Pancreas (tissue), 10 donors: ENCODE measurements around the gene SLC25A13. TPM values are rescaled to one million over a fixed set of nuclear protein-coding genes. Genes with fewer than 3 reads are reported as not detected.

Experiments
- ATAC-seq, 4 donors: fragments of 200-7000 bp; cut with Tn5 transposase; one replicate each; pipeline versions ENCODE4 v1.8.0 to v1.9.1; 2020; ENCODE audit warnings: mild to moderate bottlenecking in 4 of 4, moderate library complexity in 4 of 4
- DNase-seq, 6 donors: peaks; one replicate each; pipeline ENCODE4 v3.0.0-alpha.2; 2020
- FAIRE-seq: peaks from 2 replicates; lab custom pipeline; 2012; peaks lifted over from hg19 to GRCh38; lab: Jason Lieb, UNC
- H3K27ac ChIP-seq, 4 donors: fragments of 200-600 bp; sonication (generic); 1 replicate in 3 of 4; 2 replicates in 1 of 4; pipeline versions ENCODE4 v1.5.0 to v1.8.0; 2020
- H3K27me3 ChIP-seq, 4 donors: fragments of 200-600 bp; one replicate each; pipeline ENCODE4 v1.8.0; 2021
- H3K36me3 ChIP-seq, 3 donors: fragments of 200-600 bp; sonication (generic) in 1 of 3; one replicate each; pipeline versions ENCODE4 v1.5.0 to v1.8.0; 2020 to 2021
- H3K4me1 ChIP-seq, 3 donors: fragments of 200-600 bp; one replicate each; pipeline ENCODE4 v1.8.0; 2021
- H3K4me3 ChIP-seq, 4 donors: fragments of 200-600 bp; sonication (generic) in 2 of 4; one replicate each; pipeline versions ENCODE4 v1.5.0 to v1.8.0; 2020 to 2021
- H3K9me3 ChIP-seq, 4 donors: fragments of 200-600 bp; one replicate each; pipeline ENCODE4 v1.8.0; 2021
- WGBS, 2 donors: extraction: QIAGEN DNeasy Blood & Tissue Kit; methylation state at CpG; one replicate each; pipeline ENCODE4 v1.1.7; 2013; 5-methylcytosine and 5-hydroxymethylcytosine counted together
- intact Hi-C, 3 donors: fragments of 100-400 bp; cut with DNase I; formaldehyde crosslinking; loops; one replicate each; pipeline versions ENCODE4 v1.11.1 to v1.14.2; 2022
- polyA plus RNA-seq, 2 donors: library from polyadenylated mRNA; stranded (reverse); fragments of 200-250 nt; gene quantifications; one replicate each; pipeline ENCODE4 v1.2.3, GENCODE V29; 2013
- total RNA-seq, 6 donors: library from RNA; stranded (reverse); fragmentation: NEBNext Ultra II Directional in 4 of 6; extraction: Animal tissue kit (Norgen Biotek cat#: 25700) in 4 of 6; gene quantifications; one replicate each; pipeline versions ENCODE4 v1.2.1 to v1.2.4, GENCODE V29; 2021 to 2023
- TF ChIP-seq, protein P1 (sequence below), 4 donors: fragments of 200-600 bp; sonication (generic) in 3 of 4; IDR thresholded peaks; one replicate each; pipeline versions ENCODE4 v1.5.0 to v1.8.0; 2021; ENCODE audit warnings: antibody characterized with exemption in 4 of 4
- donor health status: healthy with polysubstance abuse.
- donor health status: DM: no; HTN: no; CAD: no; lungs with moderate emphysema.
- donor health status: DM: no; HTN: no; CAD: no.
- donor health status: control.
- donor health status: control.
- donor health status: Bipolar disorder and iron deficiency.
- donor health status: DM: yes; HTN: yes; CAD: no.
- donor health status: DM: no; HTN: no; CAD: no.
- donor health status: DM: no; HTN: no; CAD: no.
- donor health status: DM: yes; HTN: yes; CAD: no.

The SLC25A13 gene
- total and polyA plus RNA-seq, 8 donors, result 4.2 to 15.0 (median 11.0) TPM

DNA sequence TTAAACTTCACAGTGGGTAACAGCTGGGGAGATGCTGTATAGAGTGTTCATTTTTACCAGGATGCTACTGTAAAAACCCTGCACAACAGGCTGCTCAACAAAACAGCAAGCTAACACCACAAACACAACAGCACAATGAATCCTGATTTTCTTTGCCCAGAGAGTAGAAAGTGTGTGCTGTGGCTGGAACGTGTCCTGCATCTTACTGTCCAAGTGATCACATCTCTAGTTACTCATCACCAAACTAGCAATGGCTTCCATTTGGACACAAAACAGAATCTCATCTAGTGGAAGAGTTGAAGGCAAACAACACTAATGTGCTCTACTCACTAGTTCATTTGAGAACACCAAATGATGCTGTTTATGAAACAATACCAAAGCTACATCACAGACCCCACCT, 121.2 kb downstream of the SLC25A13 start:
- H3K27ac ChIP-seq, result no peak overlapping the region
- FAIRE-seq (no peak), DNase-seq (no peak), ATAC-seq (no peak)
- H3K27me3 ChIP-seq, result no peaks in the 10 kb centered on the region
- H3K4me3 ChIP-seq, result no peak overlapping the region
- 78 to 95% methylated on average over 1 of the region's 1 CpG for WGBS, 2 donors
- H3K9me3 ChIP-seq, result no peaks in the 10 kb centered on the region
- intact Hi-C loops, result no loop called here
- no peaks in the 10 kb centered on the region for H3K36me3 ChIP-seq
- no peaks in the 10 kb centered on the region for H3K4me1 ChIP-seq
- TF ChIP-seq, protein P1, sequence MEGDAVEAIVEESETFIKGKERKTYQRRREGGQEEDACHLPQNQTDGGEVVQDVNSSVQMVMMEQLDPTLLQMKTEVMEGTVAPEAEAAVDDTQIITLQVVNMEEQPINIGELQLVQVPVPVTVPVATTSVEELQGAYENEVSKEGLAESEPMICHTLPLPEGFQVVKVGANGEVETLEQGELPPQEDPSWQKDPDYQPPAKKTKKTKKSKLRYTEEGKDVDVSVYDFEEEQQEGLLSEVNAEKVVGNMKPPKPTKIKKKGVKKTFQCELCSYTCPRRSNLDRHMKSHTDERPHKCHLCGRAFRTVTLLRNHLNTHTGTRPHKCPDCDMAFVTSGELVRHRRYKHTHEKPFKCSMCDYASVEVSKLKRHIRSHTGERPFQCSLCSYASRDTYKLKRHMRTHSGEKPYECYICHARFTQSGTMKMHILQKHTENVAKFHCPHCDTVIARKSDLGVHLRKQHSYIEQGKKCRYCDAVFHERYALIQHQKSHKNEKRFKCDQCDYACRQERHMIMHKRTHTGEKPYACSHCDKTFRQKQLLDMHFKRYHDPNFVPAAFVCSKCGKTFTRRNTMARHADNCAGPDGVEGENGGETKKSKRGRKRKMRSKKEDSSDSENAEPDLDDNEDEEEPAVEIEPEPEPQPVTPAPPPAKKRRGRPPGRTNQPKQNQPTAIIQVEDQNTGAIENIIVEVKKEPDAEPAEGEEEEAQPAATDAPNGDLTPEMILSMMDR (IDR thresholded peaks at IDR 0.05), result no peak

DNA sequence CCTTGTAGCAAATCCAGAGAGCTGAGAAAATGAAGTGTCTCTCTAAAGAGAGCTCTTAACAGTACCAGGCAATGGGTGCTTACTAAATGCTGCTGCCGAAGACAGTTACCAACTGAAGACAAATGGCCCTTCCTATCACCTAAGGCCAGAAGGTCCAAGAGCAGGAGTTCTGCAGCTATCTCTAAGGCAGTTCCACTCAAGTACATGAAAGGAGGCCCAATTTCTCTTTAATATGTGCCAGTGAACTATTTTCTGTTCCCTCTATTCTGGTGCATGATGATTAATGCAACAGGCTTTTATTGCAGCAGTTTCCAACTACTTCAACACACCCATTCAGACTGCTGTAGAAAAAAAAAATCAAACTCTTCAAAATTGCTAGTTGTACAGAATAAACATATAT, 122.5 kb downstream of the SLC25A13 start:
- intact Hi-C loops, result no loop called here
- H3K9me3 ChIP-seq, result no peaks in the 10 kb centered on the region
- H3K27ac ChIP-seq, result no peak overlapping the region
- TF ChIP-seq, protein P1 (IDR thresholded peaks at IDR 0.05), result no peak
- H3K4me1 ChIP-seq, result no peaks in the 10 kb centered on the region
- no peak for DNase-seq
- FAIRE-seq, result no peak
- H3K27me3 ChIP-seq, result no peaks in the 10 kb centered on the region
- no peaks in the 10 kb centered on the region for H3K36me3 ChIP-seq
- no peak overlapping the region for H3K4me3 ChIP-seq
- no peak for ATAC-seq
- 94 to 100% methylated on average over 1 of the region's 1 CpG for WGBS, 2 donors

DNA sequence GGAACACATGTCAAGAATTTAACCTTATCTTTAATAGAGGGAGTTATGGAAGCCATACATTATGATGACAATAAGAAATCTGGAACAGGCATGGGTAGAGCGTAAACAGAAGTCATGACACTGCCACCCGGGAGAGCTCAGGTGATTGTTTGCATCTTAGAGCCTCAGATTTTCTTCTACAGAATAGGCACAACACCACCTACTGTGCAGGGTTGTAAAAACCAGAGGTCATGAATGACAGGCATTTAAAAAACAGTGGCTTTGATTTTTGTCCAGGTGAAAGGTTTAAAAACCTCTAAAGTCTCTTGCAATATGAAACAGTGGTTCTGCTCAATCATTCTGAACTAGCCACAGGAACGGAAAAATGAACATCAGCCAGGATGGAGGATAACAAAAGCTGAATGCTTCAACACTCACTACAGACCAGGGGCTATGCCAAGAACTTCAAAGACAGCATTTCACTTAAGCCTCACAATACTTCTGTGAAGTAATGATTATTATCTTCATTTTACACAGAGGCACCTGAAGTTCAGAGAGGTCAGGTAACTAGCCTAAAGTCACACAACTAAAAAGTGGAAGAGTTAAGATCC, 123.8 kb downstream of the SLC25A13 start:
- no peak for DNase-seq
- ATAC-seq, result no peak
- intact Hi-C loops, result no loop called here
- Histone ChIP-seq H3K36me3 (no peaks in the 10 kb centered on the region), H3K27me3 (no peaks in the 10 kb centered on the region), H3K27ac (no peak overlapping the region), H3K9me3 (no peaks in the 10 kb centered on the region), H3K4me3 (no peak overlapping the region), H3K4me1 (no peaks in the 10 kb centered on the region)
- no peak for FAIRE-seq
- TF ChIP-seq, protein P1 (IDR thresholded peaks at IDR 0.05), result no peak
- WGBS, 2 donors, result 87 to 93% methylated on average over 3 of the region's 3 CpGs

DNA sequence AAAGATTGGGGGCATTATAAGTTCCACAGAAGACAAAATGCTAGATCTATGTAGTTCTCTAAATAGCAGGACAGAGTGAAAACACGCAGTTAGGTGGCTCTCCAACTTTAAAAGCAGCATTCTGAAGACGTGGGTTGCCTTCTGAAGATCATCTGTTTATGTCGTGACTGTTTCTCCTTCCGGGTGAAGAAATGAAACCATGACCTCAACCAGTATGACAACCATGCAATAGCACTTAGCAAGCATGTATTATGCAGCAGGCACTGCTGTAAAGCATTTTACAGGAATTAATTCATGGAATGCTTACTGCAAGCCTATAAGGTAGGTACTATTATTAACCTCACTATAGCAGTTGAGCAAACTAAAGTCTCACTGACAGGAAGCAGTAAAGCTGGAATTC, 125.2 kb downstream of the SLC25A13 start:
- no peaks in the 10 kb centered on the region for H3K9me3 ChIP-seq
- TF ChIP-seq, protein P1 (IDR thresholded peaks at IDR 0.05), result no peak
- FAIRE-seq (no peak), DNase-seq (no peak), ATAC-seq (no peak)
- intact Hi-C loops, result no loop called here
- no peak overlapping the region for H3K4me3 ChIP-seq
- H3K4me1 ChIP-seq, result no peaks in the 10 kb centered on the region
- H3K36me3 ChIP-seq, result peaks cover 0 to 12% (median 0%) of the 10 kb centered on the region in 3 donors
- WGBS, 2 donors, result 92 to 98% methylated on average over 4 of the region's 4 CpGs
- H3K27me3 ChIP-seq, result no peaks in the 10 kb centered on the region
- H3K27ac ChIP-seq, result no peak overlapping the region

DNA sequence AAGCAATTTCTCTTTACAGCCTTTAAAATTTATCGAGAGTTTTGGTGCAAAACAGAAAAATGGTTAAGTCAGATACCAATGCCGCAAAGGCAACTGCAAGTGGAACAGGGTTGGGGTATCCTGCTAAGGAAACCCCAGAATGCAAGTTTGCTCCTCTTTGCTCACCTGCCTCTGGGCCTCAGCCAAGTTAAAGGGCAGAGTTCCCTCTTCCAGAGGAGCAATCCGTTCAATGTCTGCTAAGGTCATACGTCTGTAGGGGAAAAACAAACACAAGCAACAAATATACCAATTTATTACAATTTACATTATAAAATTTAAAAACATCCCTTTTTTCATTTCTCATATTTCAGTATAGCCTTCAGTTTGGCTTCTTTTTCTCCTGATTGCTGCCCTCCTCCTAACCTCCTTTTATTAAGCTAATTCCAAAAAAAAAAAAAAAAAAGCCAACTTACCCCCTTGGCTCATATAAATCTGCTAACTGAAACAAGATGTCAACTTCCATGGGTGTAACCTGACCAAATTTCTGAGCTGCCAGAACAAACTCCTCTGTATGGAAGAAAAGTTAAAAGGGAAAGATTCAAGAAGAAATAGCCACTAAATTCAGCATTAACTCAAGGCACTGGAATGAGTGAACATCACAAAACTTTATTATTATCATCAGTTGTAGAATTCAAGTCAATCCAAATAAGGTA, 132.6 kb downstream of the SLC25A13 start:
- intact Hi-C loops, result no loop called here
- no peak overlapping the region for H3K4me3 ChIP-seq
- H3K27me3 ChIP-seq, result no peaks in the 10 kb centered on the region
- peaks cover 0 to 22% (median 3%) of the 10 kb centered on the region in 3 donors for H3K36me3 ChIP-seq
- no peak overlapping the region for H3K27ac ChIP-seq
- DNase-seq (no peak), ATAC-seq (no peak), FAIRE-seq (no peak)
- TF ChIP-seq, protein P1 (IDR thresholded peaks at IDR 0.05), result no peak
- no peaks in the 10 kb centered on the region for H3K9me3 ChIP-seq
- WGBS, 2 donors, result 33 to 46% methylated on average over 4 of the region's 4 CpGs
- H3K4me1 ChIP-seq, result peaks cover 0 to 5% (median 0%) of the 10 kb centered on the region in 3 donors
